H9 (cell line): ENCODE results near the gene OR10G7. TPM values are rescaled to one million over a fixed set of nuclear protein-coding genes. Genes with fewer than 3 reads are reported as not detected.

Experiments used
- DNase-seq: peaks from one replicate; pipeline ENCODE4 v3.0.0-alpha.2; 2017
- H2AFZ ChIP-seq: one replicate; pipeline ENCODE4 v1.6.1; 2013; ENCODE audit warnings: mild to moderate bottlenecking, low read length, control low read depth, moderate library complexity
- H2AK5ac ChIP-seq: 2 replicates; pipeline ENCODE4 v1.6.1; 2013; ENCODE audit warnings: low read length, control low read depth, mixed read lengths; ENCODE audit not compliant: insufficient read length
- H2BK120ac ChIP-seq: one replicate; pipeline ENCODE4 v1.6.1; 2013; ENCODE audit warnings: low read depth, mild to moderate bottlenecking, low read length, control low read depth, inconsistent platforms; ENCODE audit not compliant: poor library complexity, severe bottlenecking
- H2BK12ac ChIP-seq: 2 replicates; pipeline ENCODE4 v1.6.1; 2013; ENCODE audit warnings: low read length, control low read depth, mixed read lengths, low read depth; ENCODE audit not compliant: insufficient read length
- H2BK15ac ChIP-seq: 2 replicates; pipeline ENCODE4 v1.6.1; 2013; ENCODE audit warnings: low read depth, low read length, control low read depth
- H2BK20ac ChIP-seq: one replicate; pipeline ENCODE4 v1.6.1; 2013; ENCODE audit warnings: low read depth, mild to moderate bottlenecking, low read length, control low read depth, inconsistent platforms; ENCODE audit not compliant: poor library complexity, severe bottlenecking
- H2BK5ac ChIP-seq: 2 replicates; pipeline ENCODE4 v1.6.1; 2013; ENCODE audit warnings: low read length, control low read depth, mixed read lengths; ENCODE audit not compliant: insufficient read length
- H3K14ac ChIP-seq: 2 replicates; pipeline ENCODE4 v1.6.1; 2013; ENCODE audit warnings: low read length, control low read depth; ENCODE audit not compliant: insufficient read depth
- H3K18ac ChIP-seq: 2 replicates; pipeline ENCODE4 v1.6.1; 2013; ENCODE audit warnings: low read depth, mild to moderate bottlenecking, mixed read lengths, low read length, control low read depth; ENCODE audit not compliant: insufficient read length
- H3K23ac ChIP-seq: 2 replicates; pipeline ENCODE4 v1.6.1; 2013; ENCODE audit warnings: low read length, control low read depth, mixed read lengths, low read depth; ENCODE audit not compliant: insufficient read length
- H3K23me2 ChIP-seq: 2 replicates; pipeline ENCODE4 v1.6.1; 2013; ENCODE audit warnings: low read depth, mild to moderate bottlenecking, mixed read lengths, low read length, control low read depth; ENCODE audit not compliant: insufficient read length, poor library complexity, severe bottlenecking
- H3K27ac ChIP-seq: 2 replicates; pipeline ENCODE4 v1.5.1; 2013; ENCODE audit warnings: low read length, control low read depth, mixed read lengths, low read depth; ENCODE audit not compliant: insufficient read length
- H3K27me3 ChIP-seq: 2 replicates; pipeline ENCODE4 v1.6.1; 2013; ENCODE audit warnings: low read length, control low read depth, inconsistent platforms; ENCODE audit not compliant: insufficient read depth
- H3K4ac ChIP-seq: 2 replicates; pipeline ENCODE4 v1.6.1; 2013; ENCODE audit warnings: low read depth, mild to moderate bottlenecking, control low read depth, inconsistent platforms, low read length, moderate library complexity
- H3K4me1 ChIP-seq: 2 replicates; pipeline ENCODE4 v1.6.1; 2013; ENCODE audit warnings: low read length, control low read depth, inconsistent platforms; ENCODE audit not compliant: insufficient read depth
- H3K4me2 ChIP-seq: 2 replicates; pipeline ENCODE4 v1.6.1; 2013; ENCODE audit warnings: low read length, control low read depth, mixed read lengths; ENCODE audit not compliant: insufficient read length, insufficient read depth
- H3K56ac ChIP-seq: 2 replicates; pipeline ENCODE4 v1.6.1; 2013; ENCODE audit warnings: low read depth, mild to moderate bottlenecking, mixed read lengths, low read length, control low read depth; ENCODE audit not compliant: insufficient read length
- H3K79me1 ChIP-seq: 2 replicates; pipeline ENCODE4 v1.6.1; 2013; ENCODE audit warnings: low read depth, mild to moderate bottlenecking, moderate library complexity, low read length, control low read depth, inconsistent platforms; ENCODE audit not compliant: insufficient read depth, poor library complexity, severe bottlenecking
- H3K79me2 ChIP-seq: 2 replicates; pipeline ENCODE4 v1.6.1; 2013; ENCODE audit warnings: low read length, control low read depth, inconsistent platforms; ENCODE audit not compliant: insufficient read depth
- H3K9ac ChIP-seq: 2 replicates; pipeline ENCODE4 v1.6.1; 2013; ENCODE audit warnings: low read length, control low read depth, mixed read lengths; ENCODE audit not compliant: insufficient read length; ENCODE audit errors: extremely low read depth
- H3K9me3 ChIP-seq: one replicate; pipeline ENCODE4 v1.6.1; 2013; ENCODE audit warnings: low read depth, low read length, inconsistent platforms; ENCODE audit not compliant: control insufficient read depth
- H3T11ph ChIP-seq: one replicate; pipeline ENCODE4 v1.6.1; 2013; ENCODE audit warnings: mild to moderate bottlenecking, low read length, control low read depth, inconsistent platforms
- H4K20me1 ChIP-seq: one replicate; pipeline ENCODE4 v1.6.1; 2013; ENCODE audit not compliant: control insufficient read depth, insufficient read length, insufficient read depth
- H4K5ac ChIP-seq: 2 replicates; pipeline ENCODE4 v1.6.1; 2013; ENCODE audit warnings: low read depth, mild to moderate bottlenecking, mixed read lengths, low read length, control low read depth; ENCODE audit not compliant: insufficient read length
- H4K8ac ChIP-seq: replicated peaks from 2 replicates; pipeline ENCODE4 v1.6.1; 2013; ENCODE audit warnings: low read length, control low read depth, mixed read lengths, low read depth; ENCODE audit not compliant: insufficient read length
- H4K91ac ChIP-seq: 2 replicates; pipeline ENCODE4 v1.6.1; 2013; ENCODE audit warnings: low read depth, mild to moderate bottlenecking, moderate library complexity, mixed read lengths, low read length, control low read depth; ENCODE audit not compliant: insufficient read length
- H3K27ac Mint-ChIP-seq, 3 experiments: 2 replicates in 2 of 3; 3 replicates in 1 of 3; pipeline ENCODE4 v1.8.0; 2020 to 2021; ENCODE audit warnings: mixed read lengths in 3 of 3, mild to moderate bottlenecking in 1 of 3, moderate library complexity in 1 of 3
- H3K27me3 Mint-ChIP-seq: 2 replicates; pipeline ENCODE4 v1.8.0; 2021; ENCODE audit warnings: low read depth, mild to moderate bottlenecking, moderate library complexity, mixed read lengths
- H3K36me3 Mint-ChIP-seq, 3 experiments: 2 replicates in 2 of 3; 3 replicates in 1 of 3; pipeline ENCODE4 v1.8.0; 2020 to 2021; ENCODE audit warnings: low read depth in 3 of 3, mixed read lengths in 3 of 3; ENCODE audit not compliant: insufficient read depth in 1 of 3
- H3K4me1 Mint-ChIP-seq, 2 experiments: 2 replicates each; pipeline ENCODE4 v1.8.0; 2020; ENCODE audit warnings: mixed read lengths in 2 of 2
- H3K4me3 Mint-ChIP-seq, 2 experiments: 2 replicates in 1 of 2; 3 replicates in 1 of 2; pipeline ENCODE4 v1.8.0; 2020 to 2021; ENCODE audit warnings: mild to moderate bottlenecking in 2 of 2, mixed read lengths in 2 of 2, moderate library complexity in 1 of 2
- H3K9me3 Mint-ChIP-seq, 2 experiments: 2 replicates in 1 of 2; 3 replicates in 1 of 2; pipeline ENCODE4 v1.8.0; 2020; ENCODE audit warnings: mild to moderate bottlenecking in 2 of 2, mixed read lengths in 2 of 2, moderate library complexity in 1 of 2
- WGBS: extraction: QIAGEN DNeasy Blood & Tissue Kit; methylation state at CpG from one replicate; pipeline ENCODE4 v1.1.7; 2013; ENCODE audit warnings: missing lambda C conversion rate, low lambda C conversion rate, mixed read lengths; ENCODE audit not compliant: insufficient read length; ENCODE audit errors: extremely low coverage; 5-methylcytosine and 5-hydroxymethylcytosine counted together
- total RNA-seq: library from RNA; stranded (reverse); gene quantifications from 2 replicates; pipeline ENCODE4 v1.2.1, GENCODE V29; 2021
- TF ChIP-seq, protein P1 (sequence below): fragments of 200-600 bp; sonication (generic); conservative IDR thresholded peaks from 3 replicates; pipeline ENCODE4 v1.8.0; 2021; ENCODE audit warnings: antibody characterized with exemption, mild to moderate bottlenecking

OR10G7 gene
- total RNA-seq, 1 experiment from 2014 or later, result not detected

DNA sequence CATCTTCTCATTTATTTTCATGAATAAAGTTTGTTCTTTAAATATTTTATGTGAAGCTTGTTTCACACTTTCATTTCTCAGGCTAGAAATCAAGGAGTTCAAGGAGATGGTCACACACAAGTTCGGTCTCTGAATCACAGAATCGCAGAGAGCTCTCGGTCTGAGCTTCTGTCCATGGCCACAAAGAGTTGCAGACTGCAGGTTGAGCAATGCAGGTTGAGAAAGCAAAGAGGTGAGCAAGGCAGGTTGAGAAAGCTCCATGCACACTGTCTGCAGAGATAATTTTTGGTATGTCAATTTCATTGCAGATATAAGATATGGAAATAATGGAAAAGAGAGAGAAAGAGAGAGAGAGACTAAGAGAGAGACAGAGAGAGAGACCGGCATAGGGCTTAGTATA is 41.2 kb upstream of the OR10G7 start:
- H3K4ac ChIP-seq, result no peak overlapping the region
- H2BK12ac ChIP-seq, result no peak overlapping the region
- H3K4me1 ChIP-seq, result no peaks in the 10 kb centered on the region; the same call in 1 of the 2 replicates
- no peak overlapping the region for H3K56ac ChIP-seq
- no peak overlapping the region for H3K14ac ChIP-seq
- H3K27ac ChIP-seq, result no peak overlapping the region
- H3K36me3 Mint-ChIP-seq, result no peaks in the 10 kb centered on the region
- H2BK5ac ChIP-seq, result no peak overlapping the region
- peaks cover 0 to 14% of the 10 kb centered on the region in 2 experiments; a peak in 2 of 4 replicates for H3K4me1 Mint-ChIP-seq
- no peak overlapping the region for H3T11ph ChIP-seq
- H3K9ac ChIP-seq, result no peak overlapping the region
- WGBS, result no CpG with 5 or more reads among the region's 4 CpGs
- H2AFZ ChIP-seq, result no peak overlapping the region
- H3K79me2 ChIP-seq, result no peaks in the 10 kb centered on the region
- no peak overlapping the region for H3K18ac ChIP-seq
- no peaks in the 10 kb centered on the region for H3K27me3 Mint-ChIP-seq
- no peak overlapping the region for H4K8ac ChIP-seq
- no peaks in the 10 kb centered on the region for H3K79me1 ChIP-seq
- no peaks in the 10 kb centered on the region; a peak in 1 of 5 replicates for H3K9me3 Mint-ChIP-seq
- H2BK20ac ChIP-seq, result no peak overlapping the region
- TF ChIP-seq, protein P1, sequence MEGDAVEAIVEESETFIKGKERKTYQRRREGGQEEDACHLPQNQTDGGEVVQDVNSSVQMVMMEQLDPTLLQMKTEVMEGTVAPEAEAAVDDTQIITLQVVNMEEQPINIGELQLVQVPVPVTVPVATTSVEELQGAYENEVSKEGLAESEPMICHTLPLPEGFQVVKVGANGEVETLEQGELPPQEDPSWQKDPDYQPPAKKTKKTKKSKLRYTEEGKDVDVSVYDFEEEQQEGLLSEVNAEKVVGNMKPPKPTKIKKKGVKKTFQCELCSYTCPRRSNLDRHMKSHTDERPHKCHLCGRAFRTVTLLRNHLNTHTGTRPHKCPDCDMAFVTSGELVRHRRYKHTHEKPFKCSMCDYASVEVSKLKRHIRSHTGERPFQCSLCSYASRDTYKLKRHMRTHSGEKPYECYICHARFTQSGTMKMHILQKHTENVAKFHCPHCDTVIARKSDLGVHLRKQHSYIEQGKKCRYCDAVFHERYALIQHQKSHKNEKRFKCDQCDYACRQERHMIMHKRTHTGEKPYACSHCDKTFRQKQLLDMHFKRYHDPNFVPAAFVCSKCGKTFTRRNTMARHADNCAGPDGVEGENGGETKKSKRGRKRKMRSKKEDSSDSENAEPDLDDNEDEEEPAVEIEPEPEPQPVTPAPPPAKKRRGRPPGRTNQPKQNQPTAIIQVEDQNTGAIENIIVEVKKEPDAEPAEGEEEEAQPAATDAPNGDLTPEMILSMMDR, result no peak
- DNase-seq, result no peak
- no peak overlapping the region for H4K5ac ChIP-seq
- H3K27me3 ChIP-seq, result no peaks in the 10 kb centered on the region
- no peak overlapping the region for H2BK15ac ChIP-seq
- no peaks in the 10 kb centered on the region for H3K23me2 ChIP-seq
- H4K20me1 ChIP-seq, result no peaks in the 10 kb centered on the region
- 0 out of 7 replicates have a peak overlapping the region, but pooled peaks of 1 of the 3 experiments have one; percentile 27 for H3K27ac Mint-ChIP-seq
- no peak overlapping the region for H3K4me2 ChIP-seq
- no peak overlapping the region for H3K4me3 Mint-ChIP-seq
- no peak overlapping the region for H4K91ac ChIP-seq
- H2BK120ac ChIP-seq, result no peak overlapping the region
- H3K23ac ChIP-seq, result no peak overlapping the region
- no peak overlapping the region for H2AK5ac ChIP-seq
- H3K9me3 ChIP-seq, result no peaks in the 10 kb centered on the region
